ENCODE measurements around the gene TIAM1.

TIAM1 gene

GRCh38 chr21:31293986-31294385, 50.1 kb downstream of the TIAM1 start:
- H3K9me3 ChIP-seq (replicated peaks; ENCODE audit: low read length): no peaks in the 10 kb centered on the region
- H3K4me1 ChIP-seq (ENCODE audit: control insufficient read depth, insufficient read depth, low read length): peaks cover 32% of the 10 kb centered on the region
- H3K4me3 ChIP-seq (ENCODE audit: low read length): no peak overlapping the region
- peak overlapping the region; percentile 59 for H3K4me2 ChIP-seq (ENCODE audit: low read length)
- no peaks in the 10 kb centered on the region for H3K36me3 ChIP-seq (ENCODE audit: insufficient read depth, low read length)
- peak overlapping the region; percentile 56 for H3K9ac ChIP-seq (ENCODE audit: low read depth, low read length)
- no peaks in the 10 kb centered on the region for H3K27me3 ChIP-seq (ENCODE audit: control insufficient read depth, insufficient read depth, low read length)

GRCh38 chr21:31290765-31291164, 53.3 kb downstream of the TIAM1 start:
- Histone ChIP-seq H3K9ac (ENCODE audit: low read depth, low read length) (no peak overlapping the region), H3K36me3 (ENCODE audit: insufficient read depth, low read length) (no peaks in the 10 kb centered on the region), H3K4me2 (ENCODE audit: low read length) (no peak overlapping the region), H3K4me3 (ENCODE audit: low read length) (no peak overlapping the region), H3K27me3 (ENCODE audit: control insufficient read depth, insufficient read depth, low read length) (no peaks in the 10 kb centered on the region), H3K4me1 (ENCODE audit: control insufficient read depth, insufficient read depth, low read length) (peaks cover 32% of the 10 kb centered on the region), H3K9me3 (replicated peaks; ENCODE audit: low read length) (no peaks in the 10 kb centered on the region)

GRCh38 chr21:31289702-31290101, 54.4 kb downstream of the TIAM1 start:
- peaks cover 36% of the 10 kb centered on the region for H3K4me1 ChIP-seq (ENCODE audit: control insufficient read depth, insufficient read depth, low read length)
- no peaks in the 10 kb centered on the region for H3K36me3 ChIP-seq (ENCODE audit: insufficient read depth, low read length)
- no peak overlapping the region for H3K9ac ChIP-seq (ENCODE audit: low read depth, low read length)
- no peak overlapping the region for H3K4me3 ChIP-seq (ENCODE audit: low read length)
- no peaks in the 10 kb centered on the region for H3K27me3 ChIP-seq (ENCODE audit: control insufficient read depth, insufficient read depth, low read length)
- H3K4me2 ChIP-seq (ENCODE audit: low read length): no peak overlapping the region
- H3K9me3 ChIP-seq (replicated peaks; ENCODE audit: low read length): no peaks in the 10 kb centered on the region

DNA sequence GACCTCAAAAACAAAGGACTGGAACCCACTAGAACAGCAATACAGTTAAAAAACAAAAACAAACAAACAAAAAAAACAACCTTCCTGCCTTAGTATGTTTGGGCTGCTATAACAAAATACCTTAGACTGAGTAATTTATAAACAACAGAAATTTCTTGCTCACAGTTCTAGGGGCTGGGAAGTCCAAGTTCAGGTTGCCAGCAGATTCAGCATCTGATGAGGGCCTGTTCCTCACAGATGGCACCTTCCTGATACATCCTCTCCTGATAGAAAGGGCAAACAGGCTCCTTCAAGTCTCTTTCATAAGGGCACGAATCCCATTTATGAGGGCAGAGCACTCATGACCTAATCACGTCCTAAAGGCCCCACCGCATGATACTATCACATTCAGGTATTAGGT, 55.9 kb downstream of the TIAM1 start:
- H3K36me3 ChIP-seq (ENCODE audit: insufficient read depth, low read length): no peaks in the 10 kb centered on the region
- no peaks in the 10 kb centered on the region for H3K9me3 ChIP-seq (replicated peaks; ENCODE audit: low read length)
- no peak overlapping the region for H3K4me3 ChIP-seq (ENCODE audit: low read length)
- H3K4me1 ChIP-seq (ENCODE audit: control insufficient read depth, insufficient read depth, low read length): peaks cover 31% of the 10 kb centered on the region
- H3K4me2 ChIP-seq (ENCODE audit: low read length): no peak overlapping the region
- no peak overlapping the region for H3K9ac ChIP-seq (ENCODE audit: low read depth, low read length)
- no peaks in the 10 kb centered on the region for H3K27me3 ChIP-seq (ENCODE audit: control insufficient read depth, insufficient read depth, low read length)

- H3K9ac ChIP-seq (ENCODE audit: low read depth, low read length): no peak overlapping the region
- H3K4me2 ChIP-seq (ENCODE audit: low read length): no peak overlapping the region
- H3K4me1 ChIP-seq (ENCODE audit: control insufficient read depth, insufficient read depth, low read length): peaks cover 39% of the 10 kb centered on the region
- no peaks in the 10 kb centered on the region for H3K9me3 ChIP-seq (replicated peaks; ENCODE audit: low read length)
- H3K36me3 ChIP-seq (ENCODE audit: insufficient read depth, low read length): no peaks in the 10 kb centered on the region
- no peaks in the 10 kb centered on the region for H3K27me3 ChIP-seq (ENCODE audit: control insufficient read depth, insufficient read depth, low read length)
- no peak overlapping the region for H3K4me3 ChIP-seq (ENCODE audit: low read length)
These were observed 56.9 kb downstream of the TIAM1 start for GRCh38 chr21:31287201-31287600.

- H3K36me3 ChIP-seq (ENCODE audit: insufficient read depth, low read length): no peaks in the 10 kb centered on the region
- no peak overlapping the region for H3K9ac ChIP-seq (ENCODE audit: low read depth, low read length)
- H3K4me3 ChIP-seq (ENCODE audit: low read length): no peak overlapping the region
- no peaks in the 10 kb centered on the region for H3K27me3 ChIP-seq (ENCODE audit: control insufficient read depth, insufficient read depth, low read length)
- H3K4me2 ChIP-seq (ENCODE audit: low read length): no peak overlapping the region
- H3K4me1 ChIP-seq (ENCODE audit: control insufficient read depth, insufficient read depth, low read length): peaks cover 43% of the 10 kb centered on the region
- H3K9me3 ChIP-seq (replicated peaks; ENCODE audit: low read length): no peaks in the 10 kb centered on the region
These were observed 57.4 kb downstream of the TIAM1 start for GRCh38 chr21:31286621-31287020.

GRCh38 chr21:31284797-31285397, 59.2 kb downstream of the TIAM1 start:
- H3K4me3 ChIP-seq (ENCODE audit: low read length): no peak overlapping the region
- H3K4me2 ChIP-seq (ENCODE audit: low read length): peak overlapping the region; percentile 31
- no peaks in the 10 kb centered on the region for H3K9me3 ChIP-seq (replicated peaks; ENCODE audit: low read length)
- peaks cover 43% of the 10 kb centered on the region for H3K4me1 ChIP-seq (ENCODE audit: control insufficient read depth, insufficient read depth, low read length)
- H3K27me3 ChIP-seq (ENCODE audit: control insufficient read depth, insufficient read depth, low read length): no peaks in the 10 kb centered on the region
- no peak overlapping the region for H3K9ac ChIP-seq (ENCODE audit: low read depth, low read length)
- H3K36me3 ChIP-seq (ENCODE audit: insufficient read depth, low read length): no peaks in the 10 kb centered on the region

- Histone ChIP-seq H3K4me3 (ENCODE audit: low read length) (no peak overlapping the region), H3K9me3 (replicated peaks; ENCODE audit: low read length) (no peaks in the 10 kb centered on the region), H3K4me1 (ENCODE audit: control insufficient read depth, insufficient read depth, low read length) (peaks cover 34% of the 10 kb centered on the region), H3K9ac (ENCODE audit: low read depth, low read length) (no peak overlapping the region), H3K36me3 (ENCODE audit: insufficient read depth, low read length) (no peaks in the 10 kb centered on the region), H3K27me3 (ENCODE audit: control insufficient read depth, insufficient read depth, low read length) (no peaks in the 10 kb centered on the region), H3K4me2 (ENCODE audit: low read length) (peak overlapping the region; percentile 64)
These were observed 61.0 kb downstream of the TIAM1 start for GRCh38 chr21:31283025-31283424.

- H3K4me1 ChIP-seq (ENCODE audit: control insufficient read depth, insufficient read depth, low read length): peaks cover 34% of the 10 kb centered on the region
These were observed 61.9 kb downstream of the TIAM1 start for GRCh38 chr21:31282095-31282709.

DNA sequence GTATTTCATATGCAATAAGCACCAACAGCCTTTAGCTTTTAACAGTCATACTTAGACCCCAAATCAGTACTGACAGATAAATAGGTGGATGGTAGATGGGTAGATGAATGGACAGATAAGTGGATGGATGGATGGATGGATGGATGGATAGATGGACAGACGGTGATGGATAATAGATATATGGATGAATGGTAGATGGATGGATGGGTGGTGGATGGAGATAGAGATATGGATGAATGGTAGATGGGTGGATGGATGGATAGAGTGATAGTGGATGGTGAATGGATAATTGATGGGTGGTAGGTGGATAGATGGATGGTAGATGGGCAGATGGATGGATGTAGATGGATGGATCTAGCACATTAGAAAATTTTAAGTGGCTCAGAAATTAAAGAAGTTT, 62.5 kb downstream of the TIAM1 start:
- Histone ChIP-seq H3K4me2 (ENCODE audit: low read length) (peak overlapping the region; percentile 64), H3K4me1 (ENCODE audit: control insufficient read depth, insufficient read depth, low read length) (peaks cover 34% of the 10 kb centered on the region), H3K4me3 (ENCODE audit: low read length) (no peak overlapping the region), H3K36me3 (ENCODE audit: insufficient read depth, low read length) (no peaks in the 10 kb centered on the region), H3K9me3 (replicated peaks; ENCODE audit: low read length) (no peaks in the 10 kb centered on the region), H3K27me3 (ENCODE audit: control insufficient read depth, insufficient read depth, low read length) (no peaks in the 10 kb centered on the region), H3K9ac (ENCODE audit: low read depth, low read length) (no peak overlapping the region)

More at GRCh38 chr21:31282095-31282709, 61.9 kb downstream of the TIAM1 start:
- H3K4me2 ChIP-seq (ENCODE audit: low read length): peak overlapping the region; percentile 64
- H3K4me3 ChIP-seq (ENCODE audit: low read length): no peak overlapping the region
- no peaks in the 10 kb centered on the region for H3K36me3 ChIP-seq (ENCODE audit: insufficient read depth, low read length)
- no peaks in the 10 kb centered on the region for H3K27me3 ChIP-seq (ENCODE audit: control insufficient read depth, insufficient read depth, low read length)
- no peak overlapping the region for H3K9ac ChIP-seq (ENCODE audit: low read depth, low read length)
- H3K9me3 ChIP-seq (replicated peaks; ENCODE audit: low read length): no peaks in the 10 kb centered on the region

GRCh38 chr21:31279986-31280385, 64.1 kb downstream of the TIAM1 start:
- H3K4me2 ChIP-seq (ENCODE audit: low read length): no peak overlapping the region
- H3K36me3 ChIP-seq (ENCODE audit: insufficient read depth, low read length): no peaks in the 10 kb centered on the region
- no peak overlapping the region for H3K9ac ChIP-seq (ENCODE audit: low read depth, low read length)
- H3K27me3 ChIP-seq (ENCODE audit: control insufficient read depth, insufficient read depth, low read length): no peaks in the 10 kb centered on the region
- H3K9me3 ChIP-seq (replicated peaks; ENCODE audit: low read length): no peaks in the 10 kb centered on the region
- H3K4me3 ChIP-seq (ENCODE audit: low read length): no peak overlapping the region
- peaks cover 30% of the 10 kb centered on the region for H3K4me1 ChIP-seq (ENCODE audit: control insufficient read depth, insufficient read depth, low read length)

DNA sequence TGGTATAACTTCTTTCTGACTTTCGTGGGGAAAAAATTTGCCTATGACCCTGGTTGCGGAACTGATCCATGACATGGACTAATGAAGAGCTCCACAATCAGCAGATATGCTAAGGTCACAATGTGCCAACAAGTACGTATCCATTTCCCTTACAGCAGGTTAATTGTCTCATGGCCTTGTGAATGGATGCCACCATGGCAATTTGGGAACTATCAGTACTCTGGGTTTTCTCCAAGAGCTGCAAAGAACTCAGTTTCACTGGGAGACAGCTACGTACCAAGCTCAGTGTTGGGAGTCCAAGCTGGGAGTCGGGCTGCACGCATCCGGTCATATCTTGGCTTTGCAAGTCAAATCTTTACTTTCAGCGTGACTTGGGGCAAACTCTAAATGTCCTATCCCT, 64.8 kb downstream of the TIAM1 start:
- Histone ChIP-seq H3K4me2 (ENCODE audit: low read length) (no peak overlapping the region), H3K9ac (ENCODE audit: low read depth, low read length) (no peak overlapping the region), H3K27me3 (ENCODE audit: control insufficient read depth, insufficient read depth, low read length) (no peaks in the 10 kb centered on the region), H3K4me1 (ENCODE audit: control insufficient read depth, insufficient read depth, low read length) (peaks cover 23% of the 10 kb centered on the region), H3K4me3 (ENCODE audit: low read length) (no peak overlapping the region), H3K9me3 (replicated peaks; ENCODE audit: low read length) (no peaks in the 10 kb centered on the region), H3K36me3 (ENCODE audit: insufficient read depth, low read length) (no peaks in the 10 kb centered on the region)

Measured in skeletal muscle satellite cell (primary cell).